ENCODE data around the gene NAT8. TPM values are rescaled to one million over a fixed set of nuclear protein-coding genes. Genes with fewer than 3 reads are reported as not detected.

NAT8 gene
- total and polyA plus RNA-seq, 2 of the 8 experiments (the other 6 are each of a cell fraction or from before 2014, with no cell fraction given): not detected

DNA sequence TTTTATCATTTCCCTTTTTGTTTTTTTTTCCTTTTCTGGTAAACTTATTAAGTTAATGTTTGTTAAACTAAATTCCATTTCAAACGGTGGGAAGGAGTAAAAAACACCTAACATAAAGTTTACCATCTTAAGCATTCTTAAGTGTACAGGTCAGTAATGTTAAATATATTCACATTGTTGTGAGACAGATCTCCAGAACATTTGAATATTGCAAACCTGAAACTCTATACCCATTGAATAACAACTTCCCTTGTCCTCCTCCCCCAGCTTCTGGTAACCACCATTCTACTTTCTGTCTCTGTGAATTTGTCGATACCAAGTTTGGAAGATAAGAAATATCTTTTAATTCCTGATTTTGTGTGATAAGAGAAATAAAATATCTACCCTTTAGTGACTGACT, 12.0 kb upstream of the NAT8 start:
- H2BK120ac ChIP-seq (replicated peaks; ENCODE audit: low read depth, low read length): no peak overlapping the region
- WGBS, 2 experiments (ENCODE audit: extremely low coverage in 1 of 2, insufficient coverage in 1 of 2, insufficient read length in 1 of 2, insufficient replicate concordance in 2 of 2, low coverage in 1 of 2, low lambda C conversion rate in 2 of 2, missing lambda C conversion rate in 1 of 2): 97% methylated on average over 2 of the region's 2 CpGs; no CpG with 5 or more reads in 1 of the 2 experiments
- FAIRE-seq (no peak), DNase-seq (ENCODE audit: low read depth in 1 of 2, low spot score in 2 of 2) (no peak)
- 0 out of 4 replicates have a peak, but pooled peaks cover 0 to 2% of the 10 kb centered on the region in 2 experiments for H3K9me3 ChIP-seq (ENCODE audit: insufficient read depth in 2 of 2, low read depth in 1 of 2, low read length in 1 of 2)
- H3K4me2 ChIP-seq (ENCODE audit: insufficient read depth in 1 of 2, low read depth in 2 of 2, low read length in 2 of 2): no peak overlapping the region
- H4K20me1 ChIP-seq (replicated peaks in 1 of 2; ENCODE audit: control insufficient read depth in 1 of 2, insufficient read depth in 2 of 2, low read length in 2 of 2): no peaks in the 10 kb centered on the region
- H4K5ac ChIP-seq (ENCODE audit: insufficient read length, low read depth, low read length): no peak overlapping the region
- H3K23me2 ChIP-seq (ENCODE audit: low read depth, low read length): no peaks in the 10 kb centered on the region
- no peak overlapping the region for H3K9ac ChIP-seq (replicated peaks in 1 of 4; ENCODE audit: extremely low read depth in 1 of 4, low read depth in 3 of 4, low read length in 3 of 4)
- H3K56ac ChIP-seq (replicated peaks; ENCODE audit: insufficient read length, low read depth, low read length): no peak overlapping the region
- no peak overlapping the region for H2BK5ac ChIP-seq (ENCODE audit: low read depth, low read length)
- no peak overlapping the region for H3K23ac ChIP-seq (ENCODE audit: insufficient read length)
- no peak overlapping the region for H3K18ac ChIP-seq (ENCODE audit: extremely low read depth, low read length)
- H2BK20ac ChIP-seq (ENCODE audit: low read length): no peak overlapping the region
- H2AK5ac ChIP-seq (ENCODE audit: low read depth, low read length): no peak overlapping the region
- H3K14ac ChIP-seq (ENCODE audit: insufficient read length): no peak overlapping the region
- H3K79me1 ChIP-seq (ENCODE audit: low read depth, low read length): no peaks in the 10 kb centered on the region
- ChIA-PET POLR2A (ENCODE audit: partially characterized antibody) (no interaction called here), CTCF (ENCODE audit: partially characterized antibody) (interaction anchor here (0.6 kb wide), 1 partner anchor 19 kb away, joined by 3 read pairs; no protein-coding TSS in a partner anchor)
- no peak overlapping the region for H4K91ac ChIP-seq (replicated peaks; ENCODE audit: insufficient read length, low read length)
- no peak overlapping the region for H4K8ac ChIP-seq (ENCODE audit: extremely low read depth, insufficient read depth, low read length)
- no peak overlapping the region for H2BK15ac ChIP-seq (ENCODE audit: low read length)
- H3K4ac ChIP-seq (replicated peaks; ENCODE audit: insufficient read length, low read depth, low read length): no peak overlapping the region
- no peaks in the 10 kb centered on the region for H3K36me3 ChIP-seq (ENCODE audit: control insufficient read depth in 2 of 4, insufficient read depth in 4 of 4, low read length in 3 of 4)
- H3K27ac ChIP-seq (ENCODE audit: low read depth, low read length): no peak overlapping the region
- no peaks in the 10 kb centered on the region for H3K4me1 ChIP-seq (replicated peaks in 1 of 4; ENCODE audit: control insufficient read depth in 3 of 4, insufficient read depth in 4 of 4, low read length in 3 of 4)
- H3K27me3 ChIP-seq (replicated peaks in 1 of 4; ENCODE audit: control insufficient read depth in 3 of 4, extremely low read depth in 1 of 4, insufficient read depth in 3 of 4, low read length in 3 of 4): no peaks in the 10 kb centered on the region
- no peak overlapping the region for H2AFZ ChIP-seq (ENCODE audit: low read length)
- no peak overlapping the region for H2BK12ac ChIP-seq (ENCODE audit: low read depth, low read length)
- H3K79me2 ChIP-seq (ENCODE audit: control insufficient read depth in 1 of 2, insufficient read depth in 2 of 2, low read length in 2 of 2): no peaks in the 10 kb centered on the region
- H3K4me3 ChIP-seq (ENCODE audit: extremely low read depth in 1 of 4, insufficient read depth in 2 of 4, low read depth in 3 of 4, low read length in 4 of 4): no peak overlapping the region
- TF ChIP-seq CHD2 (IDR thresholded peaks at IDR 0.05; ENCODE audit: low read length) (no peak), GABPA (IDR thresholded peaks at IDR 0.05; ENCODE audit: borderline replicate concordance, insufficient read depth, low read length) (no peak), EGR1 (IDR thresholded peaks at IDR 0.05; ENCODE audit: borderline replicate concordance, low read depth, low read length) (no peak), EP300 (IDR thresholded peaks at IDR 0.05; ENCODE audit: borderline replicate concordance in 1 of 2, low read depth in 2 of 2, low read length in 2 of 2) (no peak), RBBP5 (IDR thresholded peaks at IDR 0.05; ENCODE audit: borderline replicate concordance, low read depth, low read length) (no peak), BRCA1 (IDR thresholded peaks at IDR 0.05; ENCODE audit: low read depth, low read length) (no peak), SRF (IDR thresholded peaks at IDR 0.05; ENCODE audit: low read depth, low read length) (no peak), KDM1A (IDR thresholded peaks at IDR 0.05; ENCODE audit: borderline replicate concordance, low read length) (no peak), NANOG (IDR thresholded peaks at IDR 0.05; ENCODE audit: insufficient read depth, low read depth, low read length, poor library complexity, severe bottlenecking) (no peak), POLR2AphosphoS5 (IDR thresholded peaks at IDR 0.05; ENCODE audit: low read depth, low read length) (no peak)
- TF ChIP-seq, protein P1, sequence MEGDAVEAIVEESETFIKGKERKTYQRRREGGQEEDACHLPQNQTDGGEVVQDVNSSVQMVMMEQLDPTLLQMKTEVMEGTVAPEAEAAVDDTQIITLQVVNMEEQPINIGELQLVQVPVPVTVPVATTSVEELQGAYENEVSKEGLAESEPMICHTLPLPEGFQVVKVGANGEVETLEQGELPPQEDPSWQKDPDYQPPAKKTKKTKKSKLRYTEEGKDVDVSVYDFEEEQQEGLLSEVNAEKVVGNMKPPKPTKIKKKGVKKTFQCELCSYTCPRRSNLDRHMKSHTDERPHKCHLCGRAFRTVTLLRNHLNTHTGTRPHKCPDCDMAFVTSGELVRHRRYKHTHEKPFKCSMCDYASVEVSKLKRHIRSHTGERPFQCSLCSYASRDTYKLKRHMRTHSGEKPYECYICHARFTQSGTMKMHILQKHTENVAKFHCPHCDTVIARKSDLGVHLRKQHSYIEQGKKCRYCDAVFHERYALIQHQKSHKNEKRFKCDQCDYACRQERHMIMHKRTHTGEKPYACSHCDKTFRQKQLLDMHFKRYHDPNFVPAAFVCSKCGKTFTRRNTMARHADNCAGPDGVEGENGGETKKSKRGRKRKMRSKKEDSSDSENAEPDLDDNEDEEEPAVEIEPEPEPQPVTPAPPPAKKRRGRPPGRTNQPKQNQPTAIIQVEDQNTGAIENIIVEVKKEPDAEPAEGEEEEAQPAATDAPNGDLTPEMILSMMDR (IDR thresholded peaks at IDR 0.05; ENCODE audit: control extremely low read depth in 1 of 3, insufficient read depth in 1 of 3, low read depth in 1 of 3, low read length in 3 of 3): no peak
- TF ChIP-seq, protein P2, sequence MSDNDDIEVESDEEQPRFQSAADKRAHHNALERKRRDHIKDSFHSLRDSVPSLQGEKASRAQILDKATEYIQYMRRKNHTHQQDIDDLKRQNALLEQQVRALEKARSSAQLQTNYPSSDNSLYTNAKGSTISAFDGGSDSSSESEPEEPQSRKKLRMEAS (IDR thresholded peaks at IDR 0.05): no peak
